ENCODE data around the gene LENG8.

LENG8 gene

DNA sequence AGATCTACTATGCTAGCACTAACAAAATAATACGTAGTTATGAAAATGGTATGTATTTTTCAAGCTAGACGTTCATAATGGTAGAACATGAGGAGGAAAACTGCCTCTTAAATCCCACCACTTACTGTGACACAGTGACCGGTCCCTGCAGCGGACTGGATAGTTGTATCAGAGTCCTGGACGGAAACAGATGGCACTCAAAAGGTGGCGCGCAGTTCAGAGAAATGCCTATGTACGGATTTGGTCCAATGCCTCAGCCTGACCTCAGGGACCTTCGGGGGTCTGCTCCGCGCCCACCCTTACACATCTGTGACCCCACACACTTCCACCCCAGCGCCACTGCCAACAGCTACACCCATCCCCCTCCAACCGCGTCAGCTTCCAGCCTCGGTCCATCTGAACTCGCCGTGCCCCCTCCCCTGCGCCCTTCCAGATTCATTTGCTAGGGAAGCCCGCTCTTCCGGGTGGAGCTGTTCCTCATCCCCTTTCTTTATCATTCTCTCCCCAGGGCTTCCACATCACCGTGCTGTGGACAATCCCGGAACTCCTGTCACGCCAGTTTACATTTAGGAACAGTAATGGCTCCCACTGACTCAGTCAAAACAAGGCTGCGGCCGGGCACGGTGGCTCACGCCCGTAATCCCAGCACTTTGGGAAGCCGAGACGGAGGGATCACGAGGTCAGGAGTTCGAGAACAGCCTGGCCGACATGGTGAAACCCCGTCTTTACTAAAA lies 792 bp upstream of the LENG8 start:
- H3K27ac ChIP-seq: peak overlapping the region; percentile 86
- TF ChIP-seq ZFX (IDR thresholded peaks at IDR 0.05) (no peak), CTCF (conservative IDR thresholded peaks at IDR 0.05) (no peak)

GRCh38 chr19:54449701-54450069 lies 686 bp downstream of the LENG8 start:
- TF ChIP-seq CTCF (conservative IDR thresholded peaks at IDR 0.05) (no peak), ZFX (IDR thresholded peaks at IDR 0.05) (0 out of 2 replicates have a peak, but pooled peaks have one; percentile 2)

DNA sequence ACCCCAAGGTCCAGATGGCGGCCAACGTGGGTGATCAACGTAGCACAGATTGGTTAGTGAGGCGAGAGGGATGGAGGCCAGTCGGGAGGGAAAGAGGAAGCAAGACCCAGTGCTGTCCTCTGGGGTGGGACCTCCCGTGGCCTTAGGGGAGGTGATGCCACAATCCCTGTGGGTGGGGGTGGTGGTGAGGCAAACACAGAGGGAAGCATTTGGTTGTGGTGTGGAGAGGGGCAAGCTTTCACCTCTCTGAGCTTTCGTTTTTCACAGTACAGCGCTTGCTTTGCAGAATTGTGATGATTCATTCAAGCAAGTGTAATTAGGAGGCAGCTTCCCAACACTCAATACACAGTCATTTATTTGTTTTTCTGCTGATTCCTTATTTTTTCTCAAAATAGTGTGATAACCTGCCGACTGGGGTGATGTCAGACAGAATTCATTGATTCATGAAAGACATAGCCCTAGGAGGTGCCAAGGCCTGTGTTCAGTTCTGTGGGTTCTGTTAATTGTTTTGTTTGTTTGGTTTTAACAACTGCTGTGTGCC lies 2.4 kb downstream of the LENG8 start:
- H3K27ac ChIP-seq: peak overlapping the region; percentile 86
- TF ChIP-seq CTCF (conservative IDR thresholded peaks at IDR 0.05): no peak
- no peak for TF ChIP-seq ZFX (IDR thresholded peaks at IDR 0.05)

More at GRCh38 chr19:54449701-54450069, 686 bp downstream of the LENG8 start:
- H3K27ac ChIP-seq: peak overlapping the region; percentile 86

GRCh38 chr19:54451997-54452396 lies 3.0 kb downstream of the LENG8 start:
- no peak overlapping the region for H3K27ac ChIP-seq
- TF ChIP-seq ZFX (IDR thresholded peaks at IDR 0.05): no peak
- TF ChIP-seq CTCF (conservative IDR thresholded peaks at IDR 0.05): no peak

GRCh38 chr19:54452626-54453025 lies 3.6 kb downstream of the LENG8 start:
- TF ChIP-seq ZFX (IDR thresholded peaks at IDR 0.05) (no peak), CTCF (conservative IDR thresholded peaks at IDR 0.05) (no peak)
- no peak overlapping the region for H3K27ac ChIP-seq

DNA sequence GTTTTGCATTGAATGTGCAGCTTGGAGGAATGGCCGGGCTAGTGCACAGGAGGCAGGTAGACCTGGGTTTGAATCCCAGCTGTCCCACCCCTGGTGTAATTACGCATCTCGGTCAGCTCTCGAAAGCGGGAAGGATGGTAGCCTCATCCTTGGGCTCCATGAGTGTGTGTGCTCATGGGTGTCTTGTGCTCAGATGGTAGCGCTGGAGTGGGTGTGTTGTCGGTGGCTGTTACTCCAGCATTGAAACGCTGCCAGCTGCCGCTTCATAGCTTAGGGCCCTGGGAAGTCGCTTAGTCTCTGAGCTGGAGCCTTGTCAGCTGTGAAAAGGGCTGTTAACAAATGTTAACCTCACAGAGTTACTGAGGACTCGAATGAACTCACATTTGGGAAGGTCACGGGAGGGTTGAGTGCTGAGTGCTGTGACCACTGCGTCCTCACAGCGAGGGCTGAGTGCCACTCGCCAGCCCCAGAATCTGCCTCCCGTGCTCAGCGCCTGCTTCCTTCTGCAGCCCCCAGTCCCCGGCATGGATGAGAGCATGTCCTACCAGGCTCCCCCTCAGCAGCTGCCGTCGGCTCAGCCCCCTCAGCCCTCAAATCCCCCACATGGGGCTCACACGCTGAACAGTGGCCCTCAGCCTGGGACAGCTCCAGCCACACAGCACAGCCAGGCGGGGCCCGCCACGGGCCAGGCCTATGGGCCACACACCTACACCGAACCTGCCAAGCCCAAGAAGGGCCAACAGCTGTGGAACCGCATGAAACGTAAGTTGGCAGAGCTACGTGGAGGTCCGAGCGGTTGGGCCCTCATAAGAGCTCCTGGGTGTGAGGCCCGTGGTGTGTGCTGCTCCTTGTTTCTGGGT lies 5.2 kb downstream of the LENG8 start:
- no peak overlapping the region for H3K27ac ChIP-seq
- TF ChIP-seq CTCF (conservative IDR thresholded peaks at IDR 0.05) (no peak), ZFX (IDR thresholded peaks at IDR 0.05) (no peak)

Measured in C4-2B (cell line).